H9 (cell line): ENCODE measurements around the gene CAPN14. TPM values are rescaled to one million over a fixed set of nuclear protein-coding genes. Genes with fewer than 3 reads are reported as not detected.

Source experiments
- DNase-seq: peaks from one replicate; pipeline ENCODE4 v3.0.0-alpha.2; 2017
- H2AFZ ChIP-seq: one replicate; pipeline ENCODE4 v1.6.1; 2013; ENCODE audit warnings: mild to moderate bottlenecking, low read length, control low read depth, moderate library complexity
- H2AK5ac ChIP-seq: 2 replicates; pipeline ENCODE4 v1.6.1; 2013; ENCODE audit warnings: low read length, control low read depth, mixed read lengths; ENCODE audit not compliant: insufficient read length
- H2BK120ac ChIP-seq: one replicate; pipeline ENCODE4 v1.6.1; 2013; ENCODE audit warnings: low read depth, mild to moderate bottlenecking, low read length, control low read depth, inconsistent platforms; ENCODE audit not compliant: poor library complexity, severe bottlenecking
- H2BK12ac ChIP-seq: 2 replicates; pipeline ENCODE4 v1.6.1; 2013; ENCODE audit warnings: low read length, control low read depth, mixed read lengths, low read depth; ENCODE audit not compliant: insufficient read length
- H2BK15ac ChIP-seq: 2 replicates; pipeline ENCODE4 v1.6.1; 2013; ENCODE audit warnings: low read depth, low read length, control low read depth
- H2BK20ac ChIP-seq: one replicate; pipeline ENCODE4 v1.6.1; 2013; ENCODE audit warnings: low read depth, mild to moderate bottlenecking, low read length, control low read depth, inconsistent platforms; ENCODE audit not compliant: poor library complexity, severe bottlenecking
- H2BK5ac ChIP-seq: 2 replicates; pipeline ENCODE4 v1.6.1; 2013; ENCODE audit warnings: low read length, control low read depth, mixed read lengths; ENCODE audit not compliant: insufficient read length
- H3K14ac ChIP-seq: 2 replicates; pipeline ENCODE4 v1.6.1; 2013; ENCODE audit warnings: low read length, control low read depth; ENCODE audit not compliant: insufficient read depth
- H3K18ac ChIP-seq: 2 replicates; pipeline ENCODE4 v1.6.1; 2013; ENCODE audit warnings: low read depth, mild to moderate bottlenecking, mixed read lengths, low read length, control low read depth; ENCODE audit not compliant: insufficient read length
- H3K23ac ChIP-seq: 2 replicates; pipeline ENCODE4 v1.6.1; 2013; ENCODE audit warnings: low read length, control low read depth, mixed read lengths, low read depth; ENCODE audit not compliant: insufficient read length
- H3K23me2 ChIP-seq: 2 replicates; pipeline ENCODE4 v1.6.1; 2013; ENCODE audit warnings: low read depth, mild to moderate bottlenecking, mixed read lengths, low read length, control low read depth; ENCODE audit not compliant: insufficient read length, poor library complexity, severe bottlenecking
- H3K27ac ChIP-seq: 2 replicates; pipeline ENCODE4 v1.5.1; 2013; ENCODE audit warnings: low read length, control low read depth, mixed read lengths, low read depth; ENCODE audit not compliant: insufficient read length
- H3K27me3 ChIP-seq: 2 replicates; pipeline ENCODE4 v1.6.1; 2013; ENCODE audit warnings: low read length, control low read depth, inconsistent platforms; ENCODE audit not compliant: insufficient read depth
- H3K4ac ChIP-seq: 2 replicates; pipeline ENCODE4 v1.6.1; 2013; ENCODE audit warnings: low read depth, mild to moderate bottlenecking, control low read depth, inconsistent platforms, low read length, moderate library complexity
- H3K4me1 ChIP-seq: 2 replicates; pipeline ENCODE4 v1.6.1; 2013; ENCODE audit warnings: low read length, control low read depth, inconsistent platforms; ENCODE audit not compliant: insufficient read depth
- H3K4me2 ChIP-seq: 2 replicates; pipeline ENCODE4 v1.6.1; 2013; ENCODE audit warnings: low read length, control low read depth, mixed read lengths; ENCODE audit not compliant: insufficient read length, insufficient read depth
- H3K56ac ChIP-seq: 2 replicates; pipeline ENCODE4 v1.6.1; 2013; ENCODE audit warnings: low read depth, mild to moderate bottlenecking, mixed read lengths, low read length, control low read depth; ENCODE audit not compliant: insufficient read length
- H3K79me1 ChIP-seq: 2 replicates; pipeline ENCODE4 v1.6.1; 2013; ENCODE audit warnings: low read depth, mild to moderate bottlenecking, moderate library complexity, low read length, control low read depth, inconsistent platforms; ENCODE audit not compliant: insufficient read depth, poor library complexity, severe bottlenecking
- H3K79me2 ChIP-seq: 2 replicates; pipeline ENCODE4 v1.6.1; 2013; ENCODE audit warnings: low read length, control low read depth, inconsistent platforms; ENCODE audit not compliant: insufficient read depth
- H3K9ac ChIP-seq: 2 replicates; pipeline ENCODE4 v1.6.1; 2013; ENCODE audit warnings: low read length, control low read depth, mixed read lengths; ENCODE audit not compliant: insufficient read length; ENCODE audit errors: extremely low read depth
- H3K9me3 ChIP-seq: one replicate; pipeline ENCODE4 v1.6.1; 2013; ENCODE audit warnings: low read depth, low read length, inconsistent platforms; ENCODE audit not compliant: control insufficient read depth
- H3T11ph ChIP-seq: one replicate; pipeline ENCODE4 v1.6.1; 2013; ENCODE audit warnings: mild to moderate bottlenecking, low read length, control low read depth, inconsistent platforms
- H4K20me1 ChIP-seq: one replicate; pipeline ENCODE4 v1.6.1; 2013; ENCODE audit not compliant: control insufficient read depth, insufficient read length, insufficient read depth
- H4K5ac ChIP-seq: 2 replicates; pipeline ENCODE4 v1.6.1; 2013; ENCODE audit warnings: low read depth, mild to moderate bottlenecking, mixed read lengths, low read length, control low read depth; ENCODE audit not compliant: insufficient read length
- H4K8ac ChIP-seq: replicated peaks from 2 replicates; pipeline ENCODE4 v1.6.1; 2013; ENCODE audit warnings: low read length, control low read depth, mixed read lengths, low read depth; ENCODE audit not compliant: insufficient read length
- H4K91ac ChIP-seq: 2 replicates; pipeline ENCODE4 v1.6.1; 2013; ENCODE audit warnings: low read depth, mild to moderate bottlenecking, moderate library complexity, mixed read lengths, low read length, control low read depth; ENCODE audit not compliant: insufficient read length
- H3K27ac Mint-ChIP-seq, 3 experiments: 2 replicates in 2 of 3; 3 replicates in 1 of 3; pipeline ENCODE4 v1.8.0; 2020 to 2021; ENCODE audit warnings: mixed read lengths in 3 of 3, mild to moderate bottlenecking in 1 of 3, moderate library complexity in 1 of 3
- H3K27me3 Mint-ChIP-seq: 2 replicates; pipeline ENCODE4 v1.8.0; 2021; ENCODE audit warnings: low read depth, mild to moderate bottlenecking, moderate library complexity, mixed read lengths
- H3K36me3 Mint-ChIP-seq, 3 experiments: 2 replicates in 2 of 3; 3 replicates in 1 of 3; pipeline ENCODE4 v1.8.0; 2020 to 2021; ENCODE audit warnings: low read depth in 3 of 3, mixed read lengths in 3 of 3; ENCODE audit not compliant: insufficient read depth in 1 of 3
- H3K4me1 Mint-ChIP-seq, 2 experiments: 2 replicates each; pipeline ENCODE4 v1.8.0; 2020; ENCODE audit warnings: mixed read lengths in 2 of 2
- H3K4me3 Mint-ChIP-seq, 2 experiments: 2 replicates in 1 of 2; 3 replicates in 1 of 2; pipeline ENCODE4 v1.8.0; 2020 to 2021; ENCODE audit warnings: mild to moderate bottlenecking in 2 of 2, mixed read lengths in 2 of 2, moderate library complexity in 1 of 2
- H3K9me3 Mint-ChIP-seq, 2 experiments: 2 replicates in 1 of 2; 3 replicates in 1 of 2; pipeline ENCODE4 v1.8.0; 2020; ENCODE audit warnings: mild to moderate bottlenecking in 2 of 2, mixed read lengths in 2 of 2, moderate library complexity in 1 of 2
- WGBS: extraction: QIAGEN DNeasy Blood & Tissue Kit; methylation state at CpG from one replicate; pipeline ENCODE4 v1.1.7; 2013; ENCODE audit warnings: missing lambda C conversion rate, low lambda C conversion rate, mixed read lengths; ENCODE audit not compliant: insufficient read length; ENCODE audit errors: extremely low coverage; 5-methylcytosine and 5-hydroxymethylcytosine counted together
- total RNA-seq: library from RNA; stranded (reverse); gene quantifications from 2 replicates; pipeline ENCODE4 v1.2.1, GENCODE V29; 2021
- TF ChIP-seq, protein P1 (sequence below): fragments of 200-600 bp; sonication (generic); conservative IDR thresholded peaks from 3 replicates; pipeline ENCODE4 v1.8.0; 2021; ENCODE audit warnings: antibody characterized with exemption, mild to moderate bottlenecking

Gene CAPN14
- total RNA-seq, 1 experiment from 2014 or later: 0.09 TPM

DNA sequence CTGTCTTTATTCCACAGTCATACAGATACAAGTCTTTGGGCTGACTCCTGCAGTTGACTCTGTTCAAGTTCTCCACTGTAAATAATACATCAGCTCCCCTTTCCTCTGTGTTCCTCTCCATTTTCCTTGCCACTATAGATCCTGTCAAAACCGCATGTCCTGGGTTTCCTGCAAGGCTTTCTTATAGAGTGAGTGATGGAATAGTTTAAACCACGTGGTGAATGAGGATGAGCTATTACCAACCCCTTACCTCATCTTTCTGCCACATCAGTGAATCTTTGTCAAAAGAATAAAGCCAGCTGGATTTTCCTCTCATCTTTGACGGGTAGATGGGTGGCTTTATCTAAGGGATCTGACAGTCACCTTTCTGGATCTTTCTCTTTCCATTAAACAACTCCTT lies 75.2 kb downstream of the CAPN14 start:
- Mint-ChIP-seq H3K36me3 (no peaks in the 10 kb centered on the region), H3K4me1 (peaks cover 15 to 18% of the 10 kb centered on the region in 2 experiments), H3K27me3 (peaks cover 52% of the 10 kb centered on the region), H3K4me3 (no peak overlapping the region), H3K27ac (no peak overlapping the region), H3K9me3 (0 out of 5 replicates have a peak, but pooled peaks cover 0 to 1% of the 10 kb centered on the region in 2 experiments)
- Histone ChIP-seq H3K4ac (no peak overlapping the region), H3K4me2 (no peak overlapping the region), H2BK15ac (no peak overlapping the region), H3K56ac (no peak overlapping the region), H3K23ac (no peak overlapping the region), H3K4me1 (peaks cover 6% of the 10 kb centered on the region; the same call in 1 of the 2 replicates), H2BK5ac (no peak overlapping the region), H2AFZ (no peak overlapping the region), H3K18ac (no peak overlapping the region), H4K91ac (no peak overlapping the region), H4K20me1 (no peaks in the 10 kb centered on the region), H3K14ac (no peak overlapping the region), H3K9ac (no peak overlapping the region), H2BK20ac (no peak overlapping the region), H3K79me2 (no peaks in the 10 kb centered on the region), H3K79me1 (no peaks in the 10 kb centered on the region), H3T11ph (no peak overlapping the region), H3K27me3 (peaks cover 12% of the 10 kb centered on the region; the same call in 1 of the 2 replicates), H3K27ac (no peak overlapping the region), H4K5ac (no peak overlapping the region), H3K23me2 (peaks cover 10% of the 10 kb centered on the region), H2BK120ac (no peak overlapping the region), H3K9me3 (no peaks in the 10 kb centered on the region), H2BK12ac (no peak overlapping the region), H4K8ac (no peak overlapping the region), H2AK5ac (no peak overlapping the region)
- no peak for DNase-seq
- TF ChIP-seq, protein P1, sequence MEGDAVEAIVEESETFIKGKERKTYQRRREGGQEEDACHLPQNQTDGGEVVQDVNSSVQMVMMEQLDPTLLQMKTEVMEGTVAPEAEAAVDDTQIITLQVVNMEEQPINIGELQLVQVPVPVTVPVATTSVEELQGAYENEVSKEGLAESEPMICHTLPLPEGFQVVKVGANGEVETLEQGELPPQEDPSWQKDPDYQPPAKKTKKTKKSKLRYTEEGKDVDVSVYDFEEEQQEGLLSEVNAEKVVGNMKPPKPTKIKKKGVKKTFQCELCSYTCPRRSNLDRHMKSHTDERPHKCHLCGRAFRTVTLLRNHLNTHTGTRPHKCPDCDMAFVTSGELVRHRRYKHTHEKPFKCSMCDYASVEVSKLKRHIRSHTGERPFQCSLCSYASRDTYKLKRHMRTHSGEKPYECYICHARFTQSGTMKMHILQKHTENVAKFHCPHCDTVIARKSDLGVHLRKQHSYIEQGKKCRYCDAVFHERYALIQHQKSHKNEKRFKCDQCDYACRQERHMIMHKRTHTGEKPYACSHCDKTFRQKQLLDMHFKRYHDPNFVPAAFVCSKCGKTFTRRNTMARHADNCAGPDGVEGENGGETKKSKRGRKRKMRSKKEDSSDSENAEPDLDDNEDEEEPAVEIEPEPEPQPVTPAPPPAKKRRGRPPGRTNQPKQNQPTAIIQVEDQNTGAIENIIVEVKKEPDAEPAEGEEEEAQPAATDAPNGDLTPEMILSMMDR: no peak
- no CpG with 5 or more reads among the region's 3 CpGs for WGBS
